GM21367 (cell line): ENCODE data around the gene HDAC4.

ENCODE experiments used
- ATAC-seq: cut with Tn5 transposase; IDR thresholded peaks from one replicate; pipeline ENCODE4 v1.9.1; 2021; ENCODE audit not compliant: unreplicated experiment

Gene HDAC4

DNA sequence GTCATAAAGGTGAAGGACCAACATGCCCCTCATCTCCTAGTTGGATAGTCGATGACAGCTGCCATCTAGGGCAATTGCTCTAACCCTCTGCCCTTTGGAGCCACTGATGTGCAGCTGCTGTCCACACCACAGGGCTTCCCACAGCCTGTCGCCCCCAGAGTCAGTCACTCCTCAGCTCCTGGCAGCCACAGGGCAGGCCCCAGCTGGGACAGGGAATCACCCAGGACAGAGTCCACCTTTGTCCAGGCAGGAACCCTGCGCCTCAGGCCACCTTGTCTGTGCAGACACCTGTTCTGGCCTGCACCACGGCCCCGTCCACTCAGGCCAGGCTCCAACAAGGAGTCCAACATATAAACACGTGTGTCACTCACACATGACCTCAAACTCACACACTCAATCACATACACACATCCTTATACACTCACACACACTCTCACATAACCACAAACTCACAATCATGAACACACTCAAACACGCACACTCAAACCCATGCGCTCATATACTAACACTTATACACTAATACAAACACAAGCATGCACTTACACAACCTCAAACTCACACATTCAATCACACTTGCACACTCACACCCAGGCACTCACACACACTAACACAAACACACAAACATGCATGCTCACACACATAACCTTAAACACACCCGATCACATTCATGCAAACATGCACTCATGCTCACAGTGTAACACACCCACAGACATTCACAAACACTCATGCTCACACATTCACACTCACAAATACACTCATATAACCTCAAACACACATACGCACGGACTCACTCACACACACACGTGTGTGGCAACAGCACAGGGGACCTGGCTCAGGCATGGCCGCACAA, 29.7 kb downstream of the HDAC4 start:
- no peak for ATAC-seq

DNA sequence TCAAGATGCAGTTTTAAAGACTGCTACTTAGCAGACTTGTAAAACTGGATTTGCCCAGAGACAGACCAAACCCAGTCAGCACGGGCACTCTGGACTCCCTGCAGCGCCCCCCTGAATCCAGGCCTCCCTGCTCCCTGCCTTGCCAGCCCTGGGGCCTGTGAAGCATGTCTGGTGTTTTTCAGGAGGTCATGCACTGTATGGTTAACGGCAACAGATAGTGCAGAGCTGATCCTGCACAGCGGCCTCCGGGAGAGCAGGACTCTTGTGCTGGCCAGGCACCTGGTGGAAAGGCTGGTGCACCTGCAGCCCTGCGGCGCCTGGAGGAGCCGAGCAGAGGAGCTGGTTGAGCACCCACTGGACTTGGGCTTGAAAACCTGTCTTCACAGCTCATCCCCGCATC, 30.4 kb downstream of the HDAC4 start:
- no peak for ATAC-seq

DNA sequence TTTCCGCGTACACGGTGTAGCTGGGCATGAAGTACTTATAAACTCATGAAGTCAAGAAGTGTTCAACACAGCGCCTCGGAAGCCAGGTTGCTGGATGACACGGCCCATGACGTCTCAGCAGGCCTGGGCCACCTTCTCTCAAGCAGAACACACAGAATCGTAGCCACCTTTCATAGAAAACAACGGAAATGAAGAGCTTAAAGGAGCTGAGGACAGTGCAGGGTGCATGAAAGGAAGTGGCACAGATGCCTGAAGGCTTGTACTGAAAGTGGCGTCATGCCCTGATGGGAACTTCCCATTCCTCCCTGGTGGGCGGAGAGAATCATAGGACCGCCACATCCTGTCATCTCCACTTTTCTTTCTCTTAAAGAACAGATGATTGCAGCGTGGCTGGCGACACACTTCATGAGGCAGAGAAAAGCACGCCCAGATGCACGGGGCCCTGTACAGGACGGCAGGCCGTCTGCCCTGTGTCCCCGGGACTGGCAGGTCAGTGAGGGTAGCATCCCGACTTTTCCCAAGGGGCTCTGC, 31.1 kb downstream of the HDAC4 start:
- peak; percentile 70 for ATAC-seq

DNA sequence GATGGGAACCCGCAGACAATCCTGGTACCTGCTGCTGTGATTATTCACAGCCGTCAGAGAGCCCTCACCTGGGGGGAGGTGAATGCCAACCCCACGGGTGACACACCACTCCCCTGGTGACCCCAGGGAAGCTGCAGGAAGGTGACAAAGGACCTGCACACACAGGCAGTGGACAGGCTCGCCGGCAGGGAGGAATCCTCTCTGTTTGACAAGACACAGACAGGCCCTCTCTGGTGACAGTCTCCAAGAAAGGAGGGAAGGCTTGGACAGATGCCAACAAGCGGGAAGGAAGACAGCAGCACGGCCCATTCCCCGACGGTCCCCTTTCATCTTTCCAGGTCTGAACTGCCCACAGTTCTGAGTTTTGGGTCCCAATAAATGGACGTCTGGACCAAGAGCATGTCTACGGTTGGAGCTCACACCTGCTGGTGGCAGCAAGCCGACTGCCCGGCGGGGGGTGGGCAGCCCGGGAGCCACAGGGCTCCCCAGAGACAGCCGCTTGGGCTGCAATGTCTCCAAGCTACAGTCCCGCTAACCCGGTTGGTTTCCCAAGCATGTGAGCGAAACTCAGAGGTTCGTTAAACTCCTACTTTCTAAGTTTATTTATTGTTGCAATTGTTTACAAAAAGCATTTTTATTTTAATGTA, 31.8 kb downstream of the HDAC4 start:
- ATAC-seq: no peak

DNA sequence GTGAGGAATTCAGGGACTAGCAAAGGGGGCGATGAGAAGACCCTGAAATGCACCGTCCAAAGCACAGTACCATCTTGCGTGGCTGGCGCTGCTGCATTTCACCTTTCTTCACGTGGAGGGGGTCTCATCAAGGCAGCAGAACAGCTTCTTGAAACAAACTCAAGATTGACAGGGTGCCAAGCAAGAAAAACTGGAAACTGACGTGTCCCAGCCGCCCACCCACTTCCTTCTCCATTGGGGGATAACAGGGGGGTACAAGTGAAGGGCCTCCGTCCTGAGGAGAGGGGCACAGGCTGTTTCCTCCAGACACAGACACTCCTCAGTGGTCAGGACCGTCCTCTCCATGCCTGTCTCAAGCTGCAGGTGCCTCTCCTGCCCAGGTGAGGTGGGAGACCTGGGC, 32.5 kb downstream of the HDAC4 start:
- no peak for ATAC-seq

DNA sequence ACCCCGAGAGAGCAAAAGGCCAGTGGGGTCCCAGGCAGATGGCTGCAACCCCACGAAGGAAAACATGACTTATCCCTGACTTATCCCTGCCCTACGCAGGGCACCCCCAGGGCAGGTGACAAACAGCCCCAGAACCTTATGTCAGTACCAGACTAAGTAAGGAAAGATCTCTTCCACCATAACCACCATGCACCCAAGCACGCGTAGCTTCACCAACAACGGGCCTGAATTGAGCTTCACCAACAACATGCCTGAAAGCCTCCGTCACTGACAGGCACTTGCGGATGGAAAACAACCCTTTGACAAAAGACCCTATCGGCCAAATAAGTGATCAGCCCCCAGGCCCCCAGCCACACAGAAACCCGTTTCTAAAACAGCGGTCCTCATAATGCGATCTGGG, 34.1 kb downstream of the HDAC4 start:
- ATAC-seq: no peak

DNA sequence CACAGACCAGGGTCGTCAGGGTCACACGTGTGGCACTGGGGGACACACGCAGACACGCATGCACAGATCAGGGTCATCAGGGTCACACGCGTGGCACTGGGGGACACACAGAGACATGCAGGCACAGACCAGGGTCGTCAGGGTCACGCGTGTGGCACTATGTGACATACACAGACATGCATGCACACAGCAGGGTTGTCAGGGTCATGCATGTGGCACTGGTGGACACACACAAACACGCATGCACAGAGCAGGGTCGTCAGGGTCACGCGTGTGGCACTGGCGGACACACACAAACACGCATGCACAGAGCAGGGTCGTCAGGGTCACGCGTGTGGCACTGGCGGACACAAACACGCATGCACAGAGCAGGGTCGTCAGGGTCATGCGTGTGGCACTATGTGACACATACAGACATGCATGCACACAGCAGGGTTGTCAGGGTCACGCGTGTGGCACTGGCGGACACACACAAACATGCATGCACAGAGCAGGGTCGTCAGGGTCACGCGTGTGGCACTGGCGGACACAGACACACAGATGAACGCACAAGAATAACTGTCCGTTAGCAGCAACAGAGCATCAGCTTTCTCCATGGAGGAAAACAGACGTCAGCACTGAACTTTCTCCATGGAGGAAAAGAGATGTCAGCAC, 34.9 kb downstream of the HDAC4 start:
- ATAC-seq: no peak

DNA sequence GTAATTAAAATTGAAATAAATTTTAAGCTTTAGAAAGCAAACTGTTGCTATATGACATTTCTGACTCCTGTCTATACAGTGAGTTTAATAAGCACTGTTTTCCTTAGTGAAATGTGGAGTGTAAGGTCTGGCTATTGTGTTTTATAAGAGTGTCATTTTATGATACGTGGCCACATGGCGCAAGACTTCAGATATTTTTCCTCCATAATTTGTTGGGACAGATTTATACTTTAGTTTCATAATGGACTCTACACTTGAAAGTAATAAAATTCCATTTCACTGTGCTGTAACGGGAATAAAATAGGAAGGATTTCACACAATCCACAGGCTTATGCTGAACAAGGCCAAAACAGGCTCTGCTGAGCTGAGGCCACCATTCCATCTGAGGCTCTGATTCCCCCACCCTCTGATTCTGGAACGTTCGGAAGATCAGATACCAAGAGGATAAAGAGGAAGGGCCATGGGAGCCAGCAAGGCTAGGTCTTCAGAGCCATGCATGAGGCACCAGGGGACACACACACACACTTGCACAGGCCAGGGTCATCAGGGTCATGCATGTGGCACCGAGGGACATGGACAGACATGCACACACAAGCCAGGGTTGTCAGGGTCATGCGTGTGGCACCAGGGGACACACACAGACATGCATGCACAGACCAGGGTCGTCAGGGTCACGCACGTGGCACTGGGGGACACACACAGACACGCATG, 35.6 kb downstream of the HDAC4 start:
- ATAC-seq: no peak

DNA sequence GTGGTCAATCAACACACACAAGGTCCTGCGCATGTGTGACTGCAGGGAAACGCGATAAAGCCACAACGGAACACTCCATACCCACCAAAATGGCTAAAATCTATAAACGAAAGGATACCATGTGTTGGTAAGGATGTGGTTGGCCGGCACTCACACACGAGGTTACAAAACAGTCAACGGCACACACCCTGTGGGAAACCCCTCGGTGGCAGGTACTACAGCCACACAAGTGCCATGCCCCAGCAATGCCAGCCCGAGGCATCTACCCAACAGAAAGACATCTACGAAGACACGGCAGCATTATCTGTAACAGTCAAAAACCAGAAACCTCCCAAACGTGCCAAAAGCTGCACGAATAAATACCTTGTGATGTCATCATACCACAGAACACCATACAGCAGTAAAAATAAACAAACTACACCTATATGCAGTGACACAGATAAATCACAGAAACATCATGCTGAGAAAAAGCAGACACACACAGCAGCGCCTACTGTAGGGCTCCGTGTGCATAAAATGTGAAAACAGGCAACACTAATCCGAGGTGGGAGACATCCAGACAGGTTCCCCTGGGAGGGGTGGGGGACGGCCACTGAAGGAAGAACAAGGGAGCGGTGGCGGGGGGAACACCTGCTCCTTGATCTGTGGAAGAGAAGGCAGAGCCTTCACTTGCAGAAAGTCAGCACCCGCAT, 36.7 kb downstream of the HDAC4 start:
- ATAC-seq: no peak

DNA sequence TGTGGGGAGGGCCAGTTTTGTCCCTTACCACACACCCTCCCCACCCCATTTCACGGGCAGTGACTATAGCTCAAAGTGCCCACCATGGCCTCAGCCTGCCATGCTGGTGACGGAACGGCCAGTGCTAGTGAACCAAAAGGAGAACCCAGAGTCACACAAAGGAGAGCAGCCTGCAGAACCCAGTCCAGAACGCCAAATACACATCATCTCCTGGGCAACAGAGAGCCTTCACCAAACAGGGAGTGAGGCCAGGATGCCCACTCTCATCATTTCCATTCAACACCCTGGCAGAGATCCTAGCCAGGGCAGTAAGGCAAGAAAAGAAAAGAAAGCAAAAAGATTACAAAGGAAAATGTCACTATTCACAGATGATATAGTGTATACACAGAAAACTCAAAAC, 38.3 kb downstream of the HDAC4 start:
- ATAC-seq: no peak

DNA sequence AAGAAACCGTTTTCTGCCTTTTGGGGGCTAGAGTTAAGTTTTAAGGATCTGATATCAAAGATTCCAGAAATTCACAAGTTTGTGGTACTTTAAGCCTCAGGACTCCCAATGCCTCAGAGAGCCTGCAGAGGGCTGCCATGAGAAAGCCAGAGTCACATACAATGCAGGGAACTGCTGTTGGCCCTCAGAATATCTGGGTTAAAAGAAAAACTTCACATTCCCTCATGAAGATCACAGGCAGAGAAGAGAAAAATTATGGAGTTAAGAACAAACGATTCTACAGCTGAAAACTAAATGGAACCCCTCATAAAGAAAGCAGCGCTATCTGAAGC, 39.5 kb downstream of the HDAC4 start:
- ATAC-seq: no peak

DNA sequence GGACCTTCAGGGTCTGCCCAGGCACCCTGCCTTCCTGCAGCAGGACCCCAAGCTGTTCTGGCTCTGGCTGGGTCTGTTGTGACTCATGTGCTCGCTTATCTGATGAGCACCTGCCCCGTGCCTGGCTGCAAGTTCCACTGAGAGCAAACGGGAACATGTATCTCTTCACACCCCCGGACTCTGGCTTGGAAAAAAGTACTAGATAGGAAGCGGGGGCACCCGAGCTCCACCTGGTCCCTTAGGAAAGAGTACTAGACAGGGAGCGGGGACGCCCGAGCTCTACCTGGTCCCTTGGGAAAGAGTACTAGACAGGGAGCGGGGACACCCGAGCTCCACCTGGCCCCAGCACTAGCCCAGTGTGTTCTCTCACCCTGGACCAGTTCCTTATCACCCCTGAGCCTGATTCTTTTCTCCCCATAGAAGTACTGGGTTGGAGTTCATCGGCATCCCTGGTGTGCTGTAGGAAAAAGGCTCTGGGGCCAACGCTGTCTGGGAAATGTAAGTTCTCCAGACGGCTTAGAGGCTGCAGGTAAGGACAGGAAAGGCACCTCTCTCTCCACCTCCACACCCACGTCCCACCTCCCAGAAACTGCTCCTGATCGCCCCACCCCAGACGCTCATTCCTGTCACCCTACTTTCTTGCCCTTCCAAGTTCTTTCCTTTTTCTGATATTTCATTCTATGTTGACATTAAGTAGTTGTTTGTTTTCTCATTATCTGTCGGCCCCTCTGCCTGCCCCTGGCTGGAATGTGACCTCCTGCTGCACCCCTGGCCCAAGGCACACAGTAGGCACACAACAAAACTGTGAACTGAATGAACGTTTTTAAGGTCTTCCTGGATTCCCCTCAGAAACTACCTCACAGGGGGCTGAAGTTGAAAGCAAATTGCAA, 40.2 kb downstream of the HDAC4 start:
- no peak for ATAC-seq

DNA sequence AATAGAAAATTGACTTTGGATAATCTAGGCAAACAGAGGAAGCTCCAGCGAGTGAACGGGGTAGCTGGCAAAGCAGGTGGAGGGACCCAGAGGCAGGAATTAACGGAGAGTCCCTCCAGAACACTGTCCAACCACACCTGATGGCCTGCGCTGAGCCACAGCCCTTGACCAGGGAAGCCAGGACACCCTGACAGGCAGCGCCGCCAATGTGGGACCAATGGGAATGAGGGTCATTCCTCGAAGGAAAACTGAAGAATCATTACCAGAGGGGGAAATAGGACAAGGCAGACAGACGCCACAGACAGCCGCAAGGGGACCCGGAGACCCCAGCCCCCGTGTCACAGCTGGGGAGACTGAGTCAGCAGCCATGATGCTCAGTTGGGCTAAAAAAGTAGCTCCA, 40.8 kb downstream of the HDAC4 start:
- ATAC-seq: no peak

DNA sequence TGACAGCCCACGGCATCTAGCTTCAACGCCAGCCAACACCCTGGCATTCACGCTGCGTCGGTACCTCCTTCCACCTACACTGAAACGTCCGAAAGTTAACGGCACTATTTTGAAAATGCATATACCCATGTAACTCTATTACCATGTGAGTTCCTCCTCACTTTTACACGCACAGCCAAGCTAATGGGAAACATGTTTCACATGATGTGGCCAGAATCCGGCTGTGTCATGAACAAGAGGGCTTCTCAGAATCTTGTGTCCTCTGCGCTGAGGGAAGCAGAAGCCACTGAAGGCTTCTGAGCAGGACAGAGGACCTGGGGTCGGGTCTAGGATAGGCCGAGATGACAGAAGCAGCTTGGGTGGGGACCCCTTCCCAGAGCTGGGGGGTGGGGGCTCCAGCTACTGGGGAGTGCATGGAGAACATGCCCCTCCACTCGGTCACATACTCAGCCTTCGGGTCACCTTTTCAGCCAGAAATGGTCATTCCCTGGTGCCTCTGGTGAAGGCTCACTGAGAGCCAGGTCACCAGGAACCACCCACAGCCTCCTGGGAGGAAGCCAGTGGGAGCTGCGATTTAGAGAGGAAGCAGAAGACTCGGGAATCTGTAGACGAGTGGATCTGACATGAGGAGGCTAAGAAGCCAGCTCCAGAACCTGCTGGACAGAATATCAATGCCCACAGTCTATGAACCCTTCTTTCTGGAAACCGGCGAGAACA, 41.5 kb downstream of the HDAC4 start:
- no peak for ATAC-seq

DNA sequence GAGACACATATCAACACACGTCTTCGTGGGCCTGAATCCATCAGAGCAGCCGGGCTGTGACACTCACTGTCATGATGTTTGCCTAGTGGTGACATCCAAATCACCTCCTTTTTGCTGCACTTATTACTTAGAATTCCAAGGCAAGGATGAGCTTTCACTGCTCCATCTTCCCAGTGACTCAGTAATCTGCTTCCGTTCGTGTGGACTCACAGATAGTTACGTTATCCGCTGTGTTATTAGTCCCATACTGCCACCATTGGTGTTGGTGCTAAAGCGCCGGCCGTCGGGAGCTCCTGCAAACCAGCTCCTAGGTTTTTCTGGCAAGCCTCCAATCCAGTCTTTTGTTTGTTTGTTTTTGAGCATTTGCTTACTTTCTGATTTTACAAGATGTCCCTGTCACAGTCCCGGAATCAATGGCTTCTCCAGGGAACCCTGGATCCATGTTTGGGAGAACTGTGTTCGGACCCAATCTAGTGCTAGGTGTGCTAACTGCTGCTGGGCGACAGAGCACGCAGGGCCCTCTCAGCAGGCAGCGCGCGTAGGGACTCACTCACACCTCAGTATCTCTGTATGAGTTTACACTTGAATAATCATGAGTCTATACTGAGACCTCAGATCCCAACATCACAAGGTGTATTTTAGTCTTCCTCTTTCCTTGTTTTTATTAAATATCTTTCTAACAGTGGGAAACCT, 42.6 kb downstream of the HDAC4 start:
- ATAC-seq: no peak

DNA sequence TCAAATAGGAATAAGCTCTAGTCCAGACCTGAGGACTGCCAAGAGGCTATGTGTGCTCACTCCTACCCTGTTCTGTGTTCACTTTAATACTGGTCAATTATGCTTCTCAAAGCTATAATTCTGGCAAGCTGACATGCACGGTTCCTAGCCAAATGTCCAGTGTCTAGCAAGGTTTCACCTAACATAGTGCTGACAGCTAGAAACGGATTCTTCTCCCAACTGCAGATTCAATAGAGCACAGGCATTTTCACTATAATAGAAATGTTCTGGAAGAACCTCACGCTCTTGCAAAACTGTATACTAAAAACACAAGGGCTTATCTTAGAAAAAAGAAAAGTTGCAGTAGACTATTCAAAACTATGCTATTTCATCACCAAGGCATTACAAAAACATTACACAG, 45.1 kb downstream of the HDAC4 start:
- no peak for ATAC-seq

DNA sequence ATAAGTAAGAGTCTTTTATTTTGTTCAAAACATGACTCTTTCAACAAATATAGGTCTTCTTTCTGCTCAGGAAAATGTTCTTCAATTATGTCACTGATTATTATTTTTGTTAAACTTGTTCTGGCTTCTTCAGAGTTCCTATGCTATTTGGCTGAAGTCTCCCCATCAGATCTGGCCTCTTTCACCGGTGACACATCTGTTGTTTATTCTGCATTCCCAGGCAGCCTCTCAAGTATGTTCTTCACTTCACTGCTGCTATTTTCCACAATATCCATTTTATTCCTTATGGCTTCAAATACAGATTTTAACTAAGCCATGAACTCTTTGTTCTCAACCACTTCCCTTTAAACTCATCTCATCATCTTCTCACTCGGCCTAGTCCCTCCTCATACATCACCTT, 45.7 kb downstream of the HDAC4 start:
- ATAC-seq: no peak

DNA sequence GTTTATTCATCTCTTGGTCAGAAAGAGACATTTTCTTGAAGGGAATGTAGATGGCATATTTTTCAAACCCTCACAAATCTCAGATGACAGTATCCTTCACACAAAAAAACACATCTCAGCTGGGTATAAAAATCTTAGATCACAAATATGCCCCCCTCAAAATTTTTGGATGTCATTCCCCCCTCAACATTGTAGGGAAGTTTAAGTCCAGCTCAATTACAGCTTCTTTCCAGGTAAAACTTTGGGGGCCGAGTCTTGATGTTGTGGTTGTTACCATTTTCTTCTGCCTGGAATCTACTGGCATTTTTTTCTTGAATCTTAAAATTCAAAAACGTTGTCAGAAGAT, 46.1 kb downstream of the HDAC4 start:
- no peak for ATAC-seq
